ENCODE data around the gene RNLS. TPM values are rescaled to one million over a fixed set of nuclear protein-coding genes. Genes with fewer than 3 reads are reported as not detected.

The RNLS gene
- total and polyA plus RNA-seq, 2 of the 4 experiments (the other 2 are of a cell fraction), result 4.5 to 7.0 TPM

DNA sequence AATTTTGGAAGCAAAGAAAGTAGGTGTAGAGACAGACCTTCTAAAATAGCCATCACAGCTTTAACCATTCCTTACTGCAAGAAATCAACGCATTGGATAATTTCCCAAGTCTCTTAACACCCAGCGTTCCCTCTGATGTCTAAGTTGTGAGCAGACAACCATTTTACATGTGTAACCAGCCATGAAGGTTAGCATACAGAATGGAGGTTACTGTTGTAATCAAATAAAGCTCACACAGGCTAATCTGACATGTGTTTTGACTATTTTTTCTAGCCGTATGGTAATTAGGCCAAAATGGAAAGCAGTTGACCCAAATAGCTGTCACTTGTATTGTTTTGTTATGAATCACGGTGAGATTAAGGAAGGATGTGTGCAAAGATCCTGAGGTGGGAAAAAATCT is 336.4 kb downstream of the RNLS start:
- Histone ChIP-seq H3K27ac (ENCODE audit: insufficient read depth, low read length) (no peak overlapping the region), H3K56ac (ENCODE audit: extremely low read depth, insufficient read depth, low read length) (no peak overlapping the region), H3K14ac (replicated peaks; ENCODE audit: low read depth, low read length) (no peak overlapping the region), H3K4ac (ENCODE audit: low read depth, low read length) (no peak overlapping the region), H4K91ac (ENCODE audit: insufficient read depth, low read depth, low read length) (no peak overlapping the region), H2BK120ac (ENCODE audit: low read depth, low read length) (no peak overlapping the region), H3K79me1 (ENCODE audit: low read depth in 1 of 2, low read length in 2 of 2) (no peaks in the 10 kb centered on the region), H3K36me3 (ENCODE audit: control insufficient read depth, insufficient read depth, low read length) (no peaks in the 10 kb centered on the region), H3K4me1 (ENCODE audit: control insufficient read depth, insufficient read depth, low read length) (peaks cover 5% of the 10 kb centered on the region), H4K8ac (ENCODE audit: low read depth in 2 of 2, low read length in 2 of 2) (no peak overlapping the region), H3K9me3 (ENCODE audit: control insufficient read depth, insufficient read depth, low read length) (no peaks in the 10 kb centered on the region), H2AK5ac (ENCODE audit: low read depth, low read length) (no peak overlapping the region), H3K9me1 (ENCODE audit: insufficient read depth, low read length) (no peaks in the 10 kb centered on the region), H2BK5ac (ENCODE audit: low read depth, low read length, poor library complexity, severe bottlenecking) (no peak overlapping the region), H4K20me1 (ENCODE audit: insufficient read depth, low read length) (no peaks in the 10 kb centered on the region), H2BK20ac (ENCODE audit: low read depth, low read length) (no peak overlapping the region), H3K18ac (ENCODE audit: low read depth, low read length) (no peak overlapping the region), H3K9ac (ENCODE audit: low read depth, low read length) (no peak overlapping the region), H3K23ac (ENCODE audit: low read depth, low read length) (no peak overlapping the region), H3K27me3 (ENCODE audit: control insufficient read depth, insufficient read depth, low read length) (no peaks in the 10 kb centered on the region), H3K4me3 (ENCODE audit: insufficient read depth, low read depth, low read length) (no peak overlapping the region), H2AK9ac (replicated peaks; ENCODE audit: low read depth, low read length, poor library complexity) (no peak overlapping the region), H2AFZ (replicated peaks; ENCODE audit: low read length, poor library complexity) (no peak overlapping the region), H2BK15ac (ENCODE audit: low read depth, low read length) (no peak overlapping the region), H4K5ac (ENCODE audit: low read depth, low read length) (no peak overlapping the region), H3K4me2 (ENCODE audit: low read depth, low read length) (no peak overlapping the region)
- ATAC-seq (ENCODE audit: low read depth) (no peak), DNase-seq (no peak)
- POLR2A ChIA-PET (ENCODE audit: unreplicated experiment), result no interaction called here
- BruUV-seq (replicated peaks), result no TSS peak
- in situ Hi-C loops (cut with MboI; ENCODE audit: low sequenced_read_pairs) (no loop called here), intact Hi-C loops (cut with micrococcal nuclease) (loop anchor here (10.0 kb wide), 1 partner anchor 382 kb away; the partner anchor contains the start of genes KLLN and PTEN), dilution Hi-C loops (cut with HindIII; ENCODE audit: low sequenced_read_pairs, unreplicated experiment) (no loop called here)
- TF ChIP-seq POLR2A (IDR thresholded peaks at IDR 0.05; ENCODE audit: low read depth, low read length) (no peak), BHLHE40 (IDR thresholded peaks at IDR 0.05; ENCODE audit: low read depth, low read length) (no peak), RCOR1 (IDR thresholded peaks at IDR 0.05; ENCODE audit: insufficient replicate concordance, low read length) (no peak), MXI1 (IDR thresholded peaks at IDR 0.05; ENCODE audit: borderline replicate concordance, low read depth, low read length) (no peak), RAD21 (IDR thresholded peaks at IDR 0.05; ENCODE audit: low read length) (no peak), MAZ (IDR thresholded peaks at IDR 0.05; ENCODE audit: borderline replicate concordance, low read depth, low read length) (no peak), CHD1 (IDR thresholded peaks at IDR 0.05; ENCODE audit: low read depth, low read length) (no peak)
- TF ChIP-seq, protein P1, sequence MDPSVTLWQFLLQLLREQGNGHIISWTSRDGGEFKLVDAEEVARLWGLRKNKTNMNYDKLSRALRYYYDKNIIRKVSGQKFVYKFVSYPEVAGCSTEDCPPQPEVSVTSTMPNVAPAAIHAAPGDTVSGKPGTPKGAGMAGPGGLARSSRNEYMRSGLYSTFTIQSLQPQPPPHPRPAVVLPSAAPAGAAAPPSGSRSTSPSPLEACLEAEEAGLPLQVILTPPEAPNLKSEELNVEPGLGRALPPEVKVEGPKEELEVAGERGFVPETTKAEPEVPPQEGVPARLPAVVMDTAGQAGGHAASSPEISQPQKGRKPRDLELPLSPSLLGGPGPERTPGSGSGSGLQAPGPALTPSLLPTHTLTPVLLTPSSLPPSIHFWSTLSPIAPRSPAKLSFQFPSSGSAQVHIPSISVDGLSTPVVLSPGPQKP (IDR thresholded peaks at IDR 0.05; ENCODE audit: borderline replicate concordance, low read depth, low read length), result no peak
- TF ChIP-seq, protein P2, sequence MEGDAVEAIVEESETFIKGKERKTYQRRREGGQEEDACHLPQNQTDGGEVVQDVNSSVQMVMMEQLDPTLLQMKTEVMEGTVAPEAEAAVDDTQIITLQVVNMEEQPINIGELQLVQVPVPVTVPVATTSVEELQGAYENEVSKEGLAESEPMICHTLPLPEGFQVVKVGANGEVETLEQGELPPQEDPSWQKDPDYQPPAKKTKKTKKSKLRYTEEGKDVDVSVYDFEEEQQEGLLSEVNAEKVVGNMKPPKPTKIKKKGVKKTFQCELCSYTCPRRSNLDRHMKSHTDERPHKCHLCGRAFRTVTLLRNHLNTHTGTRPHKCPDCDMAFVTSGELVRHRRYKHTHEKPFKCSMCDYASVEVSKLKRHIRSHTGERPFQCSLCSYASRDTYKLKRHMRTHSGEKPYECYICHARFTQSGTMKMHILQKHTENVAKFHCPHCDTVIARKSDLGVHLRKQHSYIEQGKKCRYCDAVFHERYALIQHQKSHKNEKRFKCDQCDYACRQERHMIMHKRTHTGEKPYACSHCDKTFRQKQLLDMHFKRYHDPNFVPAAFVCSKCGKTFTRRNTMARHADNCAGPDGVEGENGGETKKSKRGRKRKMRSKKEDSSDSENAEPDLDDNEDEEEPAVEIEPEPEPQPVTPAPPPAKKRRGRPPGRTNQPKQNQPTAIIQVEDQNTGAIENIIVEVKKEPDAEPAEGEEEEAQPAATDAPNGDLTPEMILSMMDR (conservative IDR thresholded peaks at IDR 0.05; ENCODE audit: low read depth, low read length), result no peak
- TF ChIP-seq, protein P3, sequence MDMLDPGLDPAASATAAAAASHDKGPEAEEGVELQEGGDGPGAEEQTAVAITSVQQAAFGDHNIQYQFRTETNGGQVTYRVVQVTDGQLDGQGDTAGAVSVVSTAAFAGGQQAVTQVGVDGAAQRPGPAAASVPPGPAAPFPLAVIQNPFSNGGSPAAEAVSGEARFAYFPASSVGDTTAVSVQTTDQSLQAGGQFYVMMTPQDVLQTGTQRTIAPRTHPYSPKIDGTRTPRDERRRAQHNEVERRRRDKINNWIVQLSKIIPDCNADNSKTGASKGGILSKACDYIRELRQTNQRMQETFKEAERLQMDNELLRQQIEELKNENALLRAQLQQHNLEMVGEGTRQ (IDR thresholded peaks at IDR 0.05; ENCODE audit: low read depth, low read length), result no peak
- CTCF ChIA-PET, result no interaction called here
- WGBS, 2 experiments (ENCODE audit: extremely low coverage in 2 of 2, insufficient read length in 1 of 2), result 73% methylated on average over 1 of the region's 4 CpGs; no CpG with 5 or more reads in 1 of the 2 experiments

Data from IMR-90 (cell line).